Ammon's horn (tissue), 1 donor: ENCODE results near the gene PCCA.
"Not testable (repeated sequence)": the region's sequence is repeated elsewhere in the genome, so short reads cannot be mapped to it uniquely, and the experiment has no call there.

ENCODE experiments used
- DNase-seq: peaks from one replicate; pipeline ENCODE4 v3.0.0-alpha.2; 2016; ENCODE audit warnings: low spot score

The PCCA gene

DNA sequence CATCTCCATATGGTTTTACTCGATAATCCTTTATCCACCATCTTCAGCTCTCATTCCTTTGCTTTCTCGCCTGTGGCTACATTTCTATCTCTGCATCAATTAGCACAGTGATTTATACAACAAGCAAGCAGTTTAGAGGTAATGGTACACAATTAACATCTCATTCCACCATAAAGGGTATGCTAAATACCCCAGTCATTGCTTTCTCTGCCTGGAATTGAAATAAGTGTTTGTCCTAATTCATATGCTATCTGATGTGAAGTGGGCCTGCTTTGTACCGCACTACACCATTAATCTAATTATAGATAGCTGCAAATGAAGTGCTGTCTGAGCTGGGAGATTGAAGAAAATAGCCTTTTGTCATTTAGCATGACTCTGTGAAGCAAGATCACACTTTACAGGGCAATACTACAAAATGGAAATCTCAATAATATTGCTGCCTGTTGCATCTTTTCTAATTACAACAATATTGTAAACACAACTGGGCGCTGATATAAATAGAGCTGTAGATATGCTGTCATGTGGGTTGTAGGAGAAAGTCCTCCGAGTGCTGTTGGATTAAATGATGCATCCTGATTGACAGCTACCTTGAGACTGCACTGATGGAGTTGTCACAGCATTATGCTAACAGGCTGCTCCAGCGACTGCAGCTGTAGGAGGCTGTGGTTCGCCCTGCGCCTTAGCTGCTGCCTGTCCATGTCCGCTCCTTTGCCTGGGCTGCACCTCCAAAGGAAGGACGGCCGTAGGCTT, 421.5 kb downstream of the PCCA start:
- DNase-seq: no peak

- DNase-seq: no peak
Observed at GRCh38 chr13:100511466-100511865, 422.6 kb downstream of the PCCA start.

DNA sequence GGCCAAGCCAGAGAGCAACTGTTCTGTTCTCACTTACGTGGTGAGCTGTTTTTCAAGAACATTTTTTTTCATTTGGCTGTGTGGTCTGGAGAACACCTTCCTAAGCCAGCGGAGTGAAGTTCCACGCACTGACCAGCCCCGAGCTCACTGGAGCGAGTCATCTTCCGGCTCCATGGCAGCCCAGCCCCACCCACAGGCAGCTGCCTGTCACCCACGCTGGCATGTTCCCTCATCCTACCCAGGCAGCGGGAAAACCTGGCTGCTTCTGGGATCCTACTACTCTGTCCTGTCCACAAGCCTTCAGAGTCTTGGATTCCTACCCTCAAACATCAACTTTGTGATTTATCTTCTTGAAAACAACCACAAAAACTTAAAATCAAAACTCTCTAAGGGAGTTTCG, 423.5 kb downstream of the PCCA start:
- no peak for DNase-seq

GRCh38 chr13:100513171-100513570, 424.3 kb downstream of the PCCA start:
- DNase-seq: no peak

DNA sequence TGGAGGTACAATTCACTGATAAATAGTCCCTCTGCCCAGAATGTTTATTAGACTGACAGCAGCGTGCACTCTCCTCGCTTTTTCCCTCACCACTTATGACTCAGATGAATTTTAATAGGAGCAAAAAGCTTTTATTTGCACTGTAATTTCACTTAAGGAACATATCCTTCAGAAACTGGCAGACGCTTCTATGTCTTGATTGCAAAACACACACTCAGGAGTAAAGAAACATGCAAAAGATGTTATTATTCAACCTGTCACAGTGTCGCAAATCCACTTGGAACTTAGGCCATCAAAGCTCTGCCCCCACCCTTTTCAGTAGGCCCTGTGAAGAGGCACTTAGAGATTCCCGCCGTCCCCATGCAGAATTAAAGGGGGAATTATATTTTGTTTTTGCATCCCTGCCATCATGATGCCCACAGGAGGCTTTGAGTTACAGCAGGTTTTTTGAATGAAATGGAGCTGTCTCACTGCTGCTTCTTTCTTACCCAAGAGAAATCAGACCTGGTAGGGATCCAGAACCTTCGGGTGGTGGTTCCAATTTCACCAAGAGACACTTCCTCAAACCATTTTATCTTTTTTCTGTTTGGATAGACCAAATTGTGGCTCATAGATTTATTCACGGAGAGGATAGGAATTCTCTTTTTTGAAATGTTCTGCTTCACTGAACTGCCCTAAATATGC, 425.2 kb downstream of the PCCA start:
- no peak for DNase-seq

GRCh38 chr13:100514788-100515409, 426.0 kb downstream of the PCCA start:
- peak; percentile 95 for DNase-seq

GRCh38 chr13:100515410-100515800, 426.5 kb downstream of the PCCA start:
- DNase-seq: no peak

DNA sequence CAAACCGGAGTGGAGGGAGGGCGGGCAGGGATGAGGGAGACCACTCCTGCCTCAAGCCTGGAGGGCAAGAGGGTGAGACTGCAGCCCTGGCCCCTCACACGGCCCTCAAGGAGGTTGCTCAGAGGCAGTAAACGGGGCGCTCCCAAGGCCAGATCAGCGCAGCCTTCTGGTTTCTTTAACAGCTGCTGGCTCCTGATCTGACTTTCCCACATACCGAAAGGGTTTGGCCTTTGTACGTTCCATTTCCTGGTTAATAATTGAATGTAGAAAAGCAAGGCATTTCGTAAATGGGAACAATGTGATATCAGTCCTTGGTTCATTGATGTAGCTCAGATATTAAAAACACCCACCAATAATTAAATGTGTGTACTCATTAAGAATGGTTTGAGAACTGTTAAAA, 428.2 kb downstream of the PCCA start:
- DNase-seq: no peak

- no peak for DNase-seq
Observed at GRCh38 chr13:100517728-100518127, 428.8 kb downstream of the PCCA start.

- DNase-seq: no peak
Observed at GRCh38 chr13:100518394-100519062, 429.6 kb downstream of the PCCA start.

- DNase-seq: no peak
Observed at GRCh38 chr13:100519626-100520025, 430.7 kb downstream of the PCCA start.

DNA sequence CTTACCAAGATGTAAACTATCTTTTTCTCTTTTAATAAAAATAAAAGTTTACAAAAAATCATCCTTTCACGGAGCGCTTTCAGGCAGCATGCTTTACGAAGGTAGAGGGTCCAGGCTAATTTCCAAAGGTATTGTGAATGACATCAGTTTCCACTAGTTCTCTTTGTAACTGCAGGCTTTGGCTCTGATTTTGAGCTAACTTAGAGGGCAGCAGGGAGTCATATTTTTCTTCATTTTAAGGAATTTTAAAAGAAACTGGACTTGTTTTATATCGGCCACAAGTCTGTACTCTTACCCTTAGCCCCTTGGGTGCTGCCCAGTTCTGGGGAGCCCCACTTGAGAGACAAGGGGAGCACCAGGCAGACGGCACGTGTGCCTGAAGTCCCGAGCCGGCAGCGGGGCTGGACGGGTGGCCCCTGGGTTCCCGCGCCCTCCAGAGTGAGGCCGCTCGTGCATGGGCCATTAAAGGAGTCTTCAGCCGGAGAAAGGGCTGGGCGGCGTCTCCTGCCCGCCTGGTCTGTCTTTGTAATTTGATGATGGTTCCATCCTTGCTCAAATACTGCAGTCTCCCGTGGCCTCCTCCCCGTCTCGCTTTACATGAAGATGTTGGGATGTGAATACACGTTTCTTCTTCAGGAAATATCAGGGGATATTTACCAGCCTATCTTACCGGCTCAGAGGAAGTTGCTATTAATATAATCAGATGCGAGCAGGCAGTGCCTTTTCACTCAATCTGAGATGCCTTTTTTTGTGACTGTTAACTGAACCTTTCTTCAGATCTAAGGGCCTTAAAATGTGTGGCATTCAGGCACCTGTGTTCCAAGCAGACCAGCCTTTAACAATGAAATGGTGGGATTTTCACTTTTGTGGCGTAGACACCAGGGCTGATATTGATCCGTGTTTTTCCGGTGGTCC, 432.3 kb downstream of the PCCA start:
- no peak for DNase-seq

DNA sequence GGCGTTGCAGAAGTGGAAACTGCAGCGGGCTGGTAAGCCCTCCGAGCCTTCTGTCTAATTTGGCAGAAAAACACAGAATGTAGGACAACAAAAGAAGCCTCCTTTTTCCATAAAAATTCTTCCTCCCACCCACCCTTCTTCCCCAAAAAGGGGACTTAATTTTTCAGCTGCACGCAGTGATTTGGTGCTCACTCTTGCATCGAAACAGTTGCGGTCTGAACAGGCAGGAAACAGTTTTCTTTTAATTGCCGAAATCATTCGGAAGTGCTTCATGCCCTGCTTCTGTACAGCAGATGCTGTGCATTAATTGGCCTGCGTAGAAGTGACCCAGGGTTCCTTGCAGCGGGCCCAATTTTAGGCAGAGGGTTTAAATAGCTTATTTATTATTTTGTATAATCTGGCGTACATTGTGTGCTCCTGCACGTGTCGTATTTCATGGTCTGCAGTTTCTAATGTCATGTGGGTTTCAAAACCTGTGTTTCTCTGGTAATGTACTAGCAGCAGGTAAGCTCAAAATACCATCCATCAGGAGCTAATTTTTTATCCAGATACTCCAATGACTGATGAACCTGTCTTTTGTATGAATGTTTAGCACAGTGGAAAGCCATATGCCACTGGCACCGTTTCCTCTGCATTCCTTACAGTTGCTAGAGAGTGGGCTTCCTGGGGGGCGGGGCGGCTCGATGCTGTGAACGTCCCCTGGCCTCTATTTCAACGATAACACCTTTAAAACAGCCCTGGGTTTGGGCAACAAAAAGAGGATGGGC, 433.1 kb downstream of the PCCA start:
- no peak for DNase-seq

GRCh38 chr13:100522618-100523309, 433.9 kb downstream of the PCCA start:
- no peak for DNase-seq

GRCh38 chr13:100523411-100523810, 434.5 kb downstream of the PCCA start:
- DNase-seq: no peak

GRCh38 chr13:100523981-100524386, 435.1 kb downstream of the PCCA start:
- no peak for DNase-seq

GRCh38 chr13:100524688-100525087, 435.8 kb downstream of the PCCA start:
- DNase-seq: not testable (repeated sequence)

GRCh38 chr13:100525453-100526317, 436.8 kb downstream of the PCCA start:
- DNase-seq: no peak

- DNase-seq: no peak
Observed at GRCh38 chr13:100526318-100527000, 437.6 kb downstream of the PCCA start.
